ENCODE data around the gene HIRIP3.

Gene HIRIP3

GRCh38 chr16:29985271-29985811, 10.1 kb downstream of the HIRIP3 start:
- Histone ChIP-seq H3K9me3 (ENCODE audit: insufficient read depth, low read length, severe bottlenecking) (no peaks in the 10 kb centered on the region), H3K27me3 (ENCODE audit: insufficient read depth, low read length, poor library complexity) (no peaks in the 10 kb centered on the region), H3K9ac (ENCODE audit: low read depth, low read length) (no peak overlapping the region), H3K36me3 (ENCODE audit: insufficient read depth, low read length) (peaks cover 96% of the 10 kb centered on the region), H2AFZ (ENCODE audit: low read depth, low read length) (no peak overlapping the region), H3K4me3 (ENCODE audit: low read depth in 1 of 2, low read length in 2 of 2) (no peak overlapping the region), H3K4me1 (ENCODE audit: insufficient read depth, low read length) (no peaks in the 10 kb centered on the region), H3K27ac (ENCODE audit: low read length) (no peak overlapping the region), H4K20me1 (ENCODE audit: insufficient read depth, low read length) (peaks cover 14% of the 10 kb centered on the region), H3K4me2 (ENCODE audit: insufficient read depth, low read length) (no peak overlapping the region), H3K79me2 (ENCODE audit: insufficient read depth, low read length) (no peaks in the 10 kb centered on the region)
- DNase-seq (no peak), ATAC-seq (ENCODE audit: insufficient read depth, low read depth) (no peak)
- TF ChIP-seq EZH2 (IDR thresholded peaks at IDR 0.05; ENCODE audit: borderline replicate concordance, low read depth, low read length, severe bottlenecking), result no peak

DNA sequence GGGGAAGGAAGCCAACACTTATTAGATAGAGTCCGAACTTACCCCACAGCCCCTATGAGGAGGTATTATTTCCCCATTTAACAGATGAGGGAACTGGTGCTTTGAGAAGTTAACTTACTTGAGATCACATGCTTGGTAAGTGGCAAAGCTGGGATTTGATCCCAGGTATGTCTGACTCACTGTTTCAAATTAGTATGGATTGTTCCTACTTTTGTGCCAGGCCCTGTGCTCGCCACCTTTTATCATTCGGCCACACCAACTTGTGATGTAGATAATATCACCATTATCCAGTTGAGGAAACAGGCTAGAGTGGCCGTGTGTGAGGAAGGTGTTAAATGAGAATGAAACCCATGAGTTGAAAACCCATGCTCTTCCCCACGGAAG, 10.7 kb downstream of the HIRIP3 start:
- DNase-seq (no peak), ATAC-seq (ENCODE audit: insufficient read depth, low read depth) (no peak)
- peaks cover 96% of the 10 kb centered on the region for H3K36me3 ChIP-seq (ENCODE audit: insufficient read depth, low read length)
- H4K20me1 ChIP-seq (ENCODE audit: insufficient read depth, low read length), result peaks cover 14% of the 10 kb centered on the region
- no peaks in the 10 kb centered on the region for H3K4me1 ChIP-seq (ENCODE audit: insufficient read depth, low read length)
- no peak overlapping the region for H3K9ac ChIP-seq (ENCODE audit: low read depth, low read length)
- H3K4me3 ChIP-seq (ENCODE audit: low read depth in 1 of 2, low read length in 2 of 2), result no peak overlapping the region
- H3K27ac ChIP-seq (ENCODE audit: low read length), result no peak overlapping the region
- no peaks in the 10 kb centered on the region for H3K9me3 ChIP-seq (ENCODE audit: insufficient read depth, low read length, severe bottlenecking)
- H3K27me3 ChIP-seq (ENCODE audit: insufficient read depth, low read length, poor library complexity), result no peaks in the 10 kb centered on the region
- H2AFZ ChIP-seq (ENCODE audit: low read depth, low read length), result no peak overlapping the region
- H3K79me2 ChIP-seq (ENCODE audit: insufficient read depth, low read length), result no peaks in the 10 kb centered on the region
- TF ChIP-seq CTCF (IDR thresholded peaks at IDR 0.05; ENCODE audit: borderline replicate concordance, extremely low read depth, low read length, poor library complexity, severe bottlenecking) (no peak), EZH2 (IDR thresholded peaks at IDR 0.05; ENCODE audit: borderline replicate concordance, low read depth, low read length, severe bottlenecking) (no peak)
- no peak overlapping the region for H3K4me2 ChIP-seq (ENCODE audit: insufficient read depth, low read length)

DNA sequence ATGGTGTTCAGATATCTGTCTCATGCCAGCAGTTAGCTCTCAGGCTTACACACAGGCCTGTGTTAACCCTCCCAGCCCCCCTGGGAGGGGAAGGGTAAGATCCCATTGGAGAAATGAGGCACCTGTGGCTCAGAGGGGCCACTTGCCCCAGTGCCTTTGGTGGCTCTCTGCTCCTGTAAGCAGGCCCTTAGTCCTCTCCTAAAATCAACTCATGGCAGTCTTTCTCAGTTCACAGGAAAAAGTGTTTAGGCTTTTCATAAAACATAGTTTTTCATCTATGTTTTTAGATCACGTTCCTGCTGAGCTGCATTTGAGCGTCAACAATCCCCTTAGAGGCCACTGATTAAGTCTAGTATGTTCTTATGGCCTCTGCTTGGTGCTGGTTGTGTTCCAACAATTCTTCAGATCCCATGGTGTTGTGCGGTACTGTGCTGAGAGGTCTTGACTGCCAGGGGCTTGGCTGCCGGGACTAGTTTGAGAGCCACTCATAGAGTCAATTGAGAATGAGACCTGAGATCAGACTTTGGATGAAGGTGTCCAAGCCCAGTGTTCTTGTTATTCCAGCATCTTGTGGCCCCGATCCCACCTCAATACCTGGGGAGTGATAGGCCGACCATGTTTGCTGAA, 11.2 kb downstream of the HIRIP3 start:
- DNase-seq, result no peak

More for the DNA sequence above, 11.2 kb downstream of the HIRIP3 start:
- no peaks in the 10 kb centered on the region for H3K27me3 ChIP-seq (ENCODE audit: insufficient read depth, low read length, poor library complexity)
- no peaks in the 10 kb centered on the region for H3K4me1 ChIP-seq (ENCODE audit: insufficient read depth, low read length)
- H3K9ac ChIP-seq (ENCODE audit: low read depth, low read length), result no peak overlapping the region
- H3K4me3 ChIP-seq (ENCODE audit: low read depth in 1 of 2, low read length in 2 of 2), result no peak overlapping the region
- H3K79me2 ChIP-seq (ENCODE audit: insufficient read depth, low read length), result no peaks in the 10 kb centered on the region
- H2AFZ ChIP-seq (ENCODE audit: low read depth, low read length), result no peak overlapping the region
- no peaks in the 10 kb centered on the region for H3K9me3 ChIP-seq (ENCODE audit: insufficient read depth, low read length, severe bottlenecking)
- H3K27ac ChIP-seq (ENCODE audit: low read length), result no peak overlapping the region
- no peak for TF ChIP-seq CTCF (IDR thresholded peaks at IDR 0.05; ENCODE audit: borderline replicate concordance, extremely low read depth, low read length, poor library complexity, severe bottlenecking)
- no peak for TF ChIP-seq EZH2 (IDR thresholded peaks at IDR 0.05; ENCODE audit: borderline replicate concordance, low read depth, low read length, severe bottlenecking)
- H4K20me1 ChIP-seq (ENCODE audit: insufficient read depth, low read length), result peaks cover 15% of the 10 kb centered on the region
- no peak for ATAC-seq (ENCODE audit: insufficient read depth, low read depth)
- peaks cover 96% of the 10 kb centered on the region for H3K36me3 ChIP-seq (ENCODE audit: insufficient read depth, low read length)
- H3K4me2 ChIP-seq (ENCODE audit: insufficient read depth, low read length), result no peak overlapping the region

All from DND-41 (cell line).